Neuronal stem cell (in vitro differentiated cells): ENCODE data around the gene AEBP2.

Experiments used
- DNase-seq: peaks from one replicate; pipeline ENCODE4 v3.0.0-alpha.2; 2013; ENCODE audit warnings: low spot score
- H2AFZ ChIP-seq: one replicate; pipeline ENCODE4 v1.6.1; 2013; ENCODE audit warnings: mild to moderate bottlenecking, low read length, inconsistent platforms
- H2AK5ac ChIP-seq: 2 replicates; pipeline ENCODE4 v1.6.1; 2013; ENCODE audit warnings: low read depth, mild to moderate bottlenecking, inconsistent platforms, low read length, moderate library complexity, mixed read lengths
- H2BK120ac ChIP-seq: 2 replicates; pipeline ENCODE4 v1.6.1; 2013; ENCODE audit warnings: low read depth, mild to moderate bottlenecking, inconsistent platforms, low read length, moderate library complexity, mixed read lengths
- H2BK12ac ChIP-seq: one replicate; pipeline ENCODE4 v1.6.1; 2013; ENCODE audit warnings: low read length, inconsistent platforms
- H2BK15ac ChIP-seq: 2 replicates; pipeline ENCODE4 v1.6.1; 2013; ENCODE audit warnings: mild to moderate bottlenecking, low read length, inconsistent platforms, mixed read lengths
- H2BK5ac ChIP-seq: one replicate; pipeline ENCODE4 v1.6.1; 2013; ENCODE audit warnings: inconsistent platforms, mild to moderate bottlenecking, low read length, moderate library complexity
- H3K14ac ChIP-seq: one replicate; pipeline ENCODE4 v1.6.1; 2013; ENCODE audit warnings: low read length, inconsistent platforms
- H3K18ac ChIP-seq: 2 replicates; pipeline ENCODE4 v1.6.1; 2013; ENCODE audit warnings: low read length, inconsistent platforms
- H3K23ac ChIP-seq: 2 replicates; pipeline ENCODE4 v1.6.1; 2013; ENCODE audit warnings: low read depth, mild to moderate bottlenecking, mixed read lengths, low read length, inconsistent platforms; ENCODE audit not compliant: poor library complexity
- H3K27ac ChIP-seq: replicated peaks from 3 replicates; pipeline ENCODE4 v1.5.1; 2013; ENCODE audit warnings: low read length, inconsistent platforms
- H3K27me3 ChIP-seq, 3 experiments: 2 replicates each; pipeline ENCODE4 v1.6.1; 2013; ENCODE audit warnings: low read length in 3 of 3, mild to moderate bottlenecking in 2 of 3, inconsistent platforms in 1 of 3, low read depth in 1 of 3, mixed read lengths in 1 of 3, moderate library complexity in 1 of 3; ENCODE audit not compliant: control insufficient read depth in 3 of 3, insufficient read depth in 3 of 3
- H3K36me3 ChIP-seq, 2 donors: replicated peaks in 1 of 2; 2 replicates each; pipeline ENCODE4 v1.6.1; 2013; ENCODE audit warnings: low read length in 2 of 2; ENCODE audit not compliant: control insufficient read depth in 2 of 2, insufficient read depth in 2 of 2
- H3K4ac ChIP-seq: 2 replicates; pipeline ENCODE4 v1.6.1; 2013; ENCODE audit warnings: inconsistent platforms, mild to moderate bottlenecking, low read length, moderate library complexity
- H3K4me1 ChIP-seq, 2 donors: 1 replicate in 1 of 2; 2 replicates in 1 of 2; pipeline ENCODE4 v1.6.1; 2013; ENCODE audit warnings: low read length in 2 of 2, low read depth in 1 of 2; ENCODE audit not compliant: control insufficient read depth in 2 of 2, insufficient read depth in 1 of 2
- H3K4me2 ChIP-seq: one replicate; pipeline ENCODE4 v1.6.1; 2013; ENCODE audit warnings: mild to moderate bottlenecking, low read length, inconsistent platforms; ENCODE audit not compliant: insufficient read depth, poor library complexity, severe bottlenecking
- H3K4me3 ChIP-seq, 2 donors: 2 replicates each; pipeline ENCODE4 v1.5.1; 2013; ENCODE audit warnings: low read length in 2 of 2, mild to moderate bottlenecking in 2 of 2, inconsistent platforms in 1 of 2, moderate library complexity in 1 of 2
- H3K79me1 ChIP-seq: one replicate; pipeline ENCODE4 v1.6.1; 2013; ENCODE audit warnings: low read depth, mild to moderate bottlenecking, inconsistent platforms, low read length, moderate library complexity
- H3K9ac ChIP-seq: one replicate; pipeline ENCODE4 v1.6.1; 2013; ENCODE audit warnings: mild to moderate bottlenecking, low read depth, low read length, inconsistent platforms; ENCODE audit not compliant: poor library complexity
- H3K9me3 ChIP-seq, 2 donors: replicated peaks in 1 of 2; 2 replicates each; pipeline versions ENCODE3 to v1.6.1; 2013; ENCODE audit warnings: low read length in 2 of 2, mild to moderate bottlenecking in 2 of 2, inconsistent platforms in 1 of 2, low read depth in 1 of 2, mixed read lengths in 1 of 2, moderate library complexity in 1 of 2; ENCODE audit not compliant: control insufficient read depth in 2 of 2, insufficient read depth in 1 of 2
- H4K8ac ChIP-seq: one replicate; pipeline ENCODE4 v1.6.1; 2013; ENCODE audit warnings: low read depth, mild to moderate bottlenecking, inconsistent platforms, low read length, moderate library complexity
- H4K91ac ChIP-seq: one replicate; pipeline ENCODE4 v1.6.1; 2013; ENCODE audit warnings: low read length, low read depth, mild to moderate bottlenecking, inconsistent platforms; ENCODE audit not compliant: poor library complexity
- whole genome bisulfite sequencing, 2 donors: extraction: QIAGEN DNeasy Blood & Tissue Kit; methylation state at CpG; one replicate each; pipeline ENCODE4 v1.1.7; 2013; ENCODE audit warnings: missing lambda C conversion rate in 2 of 2, mixed read lengths in 1 of 2; ENCODE audit not compliant: insufficient read length in 2 of 2, insufficient replicate concordance in 1 of 2; ENCODE audit errors: extremely low coverage in 2 of 2; 5-methylcytosine and 5-hydroxymethylcytosine counted together

The AEBP2 gene

DNA sequence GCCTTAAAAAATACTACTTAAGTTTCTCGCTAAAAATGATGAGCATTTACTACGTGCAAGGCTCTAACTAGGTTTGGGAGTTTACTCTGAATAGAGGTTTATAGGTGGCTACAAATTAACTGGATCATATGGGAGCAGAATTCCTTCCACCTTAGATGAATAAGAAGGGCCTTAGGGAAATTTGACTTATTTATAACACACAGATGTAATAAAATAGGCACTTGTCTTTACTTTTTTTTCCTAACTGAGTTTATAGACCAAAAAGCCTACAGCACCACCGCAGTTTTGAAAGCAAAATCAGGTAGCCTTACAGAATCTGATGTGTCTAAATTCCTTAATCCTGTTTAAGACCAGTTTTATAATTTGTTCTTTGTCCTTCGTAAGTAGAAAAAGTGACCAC lies 10.5 kb downstream of the AEBP2 start:
- H2BK120ac ChIP-seq, result no peak overlapping the region
- peaks cover 1% of the 10 kb centered on the region for H3K79me1 ChIP-seq
- H3K4me3 ChIP-seq, result no peak overlapping the region
- no peak overlapping the region for H2BK15ac ChIP-seq
- H3K18ac ChIP-seq, result no peak overlapping the region
- no peak overlapping the region for H4K91ac ChIP-seq
- peaks cover 0 to 6% of the 10 kb centered on the region in 2 donors for H3K9me3 ChIP-seq
- H3K27me3 ChIP-seq, result no peaks in the 10 kb centered on the region
- no peak for DNase-seq
- H2AK5ac ChIP-seq, result no peak overlapping the region
- WGBS, 2 donors, result no CpG with 5 or more reads among the region's 4 CpGs
- no peak overlapping the region for H4K8ac ChIP-seq
- no peak overlapping the region for H2BK12ac ChIP-seq
- H2AFZ ChIP-seq, result no peak overlapping the region
- no peak overlapping the region for H3K9ac ChIP-seq
- H3K4ac ChIP-seq, result no peak overlapping the region
- H3K4me1 ChIP-seq, result no peaks in the 10 kb centered on the region
- no peak overlapping the region for H3K4me2 ChIP-seq
- no peak overlapping the region for H3K27ac ChIP-seq
- peaks cover 0 to 30% of the 10 kb centered on the region in 2 donors for H3K36me3 ChIP-seq
- no peak overlapping the region for H2BK5ac ChIP-seq
- H3K23ac ChIP-seq, result no peak overlapping the region
- H3K14ac ChIP-seq, result no peak overlapping the region

DNA sequence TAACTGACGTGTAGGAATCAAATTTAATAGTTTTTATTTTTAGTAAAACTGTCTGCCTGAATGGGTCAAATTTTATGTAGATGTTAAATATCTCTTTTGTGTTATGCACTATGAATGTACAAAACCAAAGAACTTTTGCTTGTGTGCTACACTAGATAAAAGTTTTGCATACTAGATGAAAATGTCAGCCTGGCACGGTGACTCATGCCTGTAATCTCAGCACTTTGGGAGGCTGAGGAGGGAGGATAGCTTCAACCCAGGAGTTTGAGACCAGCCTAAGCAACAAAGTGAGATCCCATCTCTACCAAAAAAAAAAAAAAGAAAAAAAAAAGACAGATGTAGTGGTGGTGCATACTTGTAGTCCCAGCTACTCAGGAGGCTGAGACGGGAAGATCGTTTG lies 11.1 kb downstream of the AEBP2 start:
- Histone ChIP-seq H3K9ac (no peak overlapping the region), H2AK5ac (no peak overlapping the region), H3K9me3 (peaks cover 0 to 6% of the 10 kb centered on the region in 2 donors), H3K4me3 (no peak overlapping the region), H4K8ac (no peak overlapping the region), H3K36me3 (peaks cover 0 to 28% of the 10 kb centered on the region in 2 donors), H3K23ac (no peak overlapping the region), H3K4me1 (no peaks in the 10 kb centered on the region), H3K79me1 (peaks cover 1% of the 10 kb centered on the region), H3K18ac (no peak overlapping the region), H4K91ac (no peak overlapping the region), H2BK120ac (no peak overlapping the region), H2BK5ac (no peak overlapping the region), H3K14ac (no peak overlapping the region), H3K4ac (no peak overlapping the region), H2AFZ (no peak overlapping the region), H2BK15ac (no peak overlapping the region), H3K4me2 (no peak overlapping the region), H3K27ac (no peak overlapping the region), H3K27me3 (no peaks in the 10 kb centered on the region), H2BK12ac (no peak overlapping the region)
- no CpG with 5 or more reads among the region's 4 CpGs for WGBS, 2 donors
- no peak for DNase-seq

DNA sequence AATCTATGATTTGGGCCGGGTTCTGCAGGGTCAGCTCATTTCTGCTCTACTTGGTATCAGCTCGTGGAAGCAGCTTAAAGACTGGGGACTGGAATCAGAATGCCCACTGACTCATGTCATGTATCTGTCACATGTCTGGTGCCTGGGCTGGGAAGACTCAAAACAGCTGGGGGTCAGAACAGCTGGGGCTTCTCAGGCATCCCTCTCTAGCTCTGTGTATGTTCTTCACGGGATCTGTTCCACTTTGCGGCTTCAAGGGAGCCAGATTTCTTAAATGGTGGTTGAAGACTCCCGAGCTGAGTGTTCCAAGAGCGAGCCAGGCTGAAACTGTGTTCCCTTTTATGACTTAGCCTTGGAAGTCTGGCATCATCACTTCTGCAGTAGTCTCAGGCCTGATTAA lies 11.9 kb downstream of the AEBP2 start:
- Histone ChIP-seq H2BK12ac (no peak overlapping the region), H2BK120ac (no peak overlapping the region), H4K91ac (no peak overlapping the region), H3K79me1 (peaks cover 2% of the 10 kb centered on the region), H3K14ac (no peak overlapping the region), H3K4ac (no peak overlapping the region), H2AFZ (no peak overlapping the region), H3K27me3 (no peaks in the 10 kb centered on the region), H3K18ac (no peak overlapping the region), H3K4me3 (no peak overlapping the region), H3K9ac (no peak overlapping the region), H3K4me1 (no peaks in the 10 kb centered on the region), H3K4me2 (no peak overlapping the region), H2BK5ac (no peak overlapping the region), H3K23ac (no peak overlapping the region), H2BK15ac (no peak overlapping the region), H4K8ac (no peak overlapping the region), H3K27ac (no peak overlapping the region), H3K9me3 (peaks cover 0 to 8% of the 10 kb centered on the region in 2 donors), H2AK5ac (no peak overlapping the region), H3K36me3 (peaks cover 0 to 25% of the 10 kb centered on the region in 2 donors)
- no CpG with 5 or more reads among the region's 6 CpGs for WGBS, 2 donors
- no peak for DNase-seq

DNA sequence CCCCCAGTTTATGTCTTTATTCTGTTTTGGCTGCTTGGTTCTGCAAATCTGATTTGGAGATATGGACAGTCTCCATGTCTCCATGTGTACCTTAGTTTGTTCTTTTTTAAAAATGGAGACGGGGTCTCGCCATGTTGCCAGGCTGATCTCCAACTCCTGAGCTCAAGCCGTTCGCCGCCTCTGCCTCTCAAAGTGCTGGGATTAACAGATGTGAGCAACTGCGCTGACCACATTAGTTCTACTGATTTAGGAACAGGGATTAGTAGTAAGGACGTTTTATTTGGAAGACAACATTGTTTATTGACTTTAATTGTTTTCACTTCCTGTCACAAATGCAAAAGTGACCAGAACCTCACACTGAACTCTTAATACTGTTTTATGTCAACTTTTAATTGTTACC lies 14.7 kb downstream of the AEBP2 start:
- no peak overlapping the region for H3K18ac ChIP-seq

More for the DNA sequence above, 14.7 kb downstream of the AEBP2 start:
- Histone ChIP-seq H3K27me3 (no peaks in the 10 kb centered on the region), H2BK5ac (no peak overlapping the region), H3K4ac (no peak overlapping the region), H4K8ac (no peak overlapping the region), H2BK12ac (no peak overlapping the region), H3K36me3 (peaks cover 3 to 28% of the 10 kb centered on the region in 2 donors), H3K14ac (no peak overlapping the region), H3K4me3 (no peak overlapping the region), H3K79me1 (peaks cover 5% of the 10 kb centered on the region), H2AK5ac (no peak overlapping the region), H3K4me1 (no peaks in the 10 kb centered on the region), H3K9ac (no peak overlapping the region), H3K9me3 (peaks cover 0 to 4% of the 10 kb centered on the region in 2 donors), H2BK120ac (no peak overlapping the region), H3K27ac (no peak overlapping the region), H3K4me2 (no peak overlapping the region), H2AFZ (no peak overlapping the region), H3K23ac (no peak overlapping the region), H4K91ac (no peak overlapping the region), H2BK15ac (no peak overlapping the region)
- WGBS, 2 donors, result no CpG with 5 or more reads among the region's 7 CpGs
- DNase-seq, result no peak
